IPS-20b (cell line): ENCODE measurements around the gene GABRD.

Experiments used
- H3K27ac ChIP-seq: one replicate; pipeline ENCODE4 v1.5.1; 2013; ENCODE audit warnings: low read length
- H3K27me3 ChIP-seq: 2 replicates; pipeline ENCODE4 v1.6.1; 2013; ENCODE audit warnings: mild to moderate bottlenecking, low read length, inconsistent platforms; ENCODE audit not compliant: insufficient read depth
- H3K36me3 ChIP-seq: 2 replicates; pipeline ENCODE4 v1.6.1; 2013; ENCODE audit warnings: low read depth, mild to moderate bottlenecking, inconsistent platforms, low read length, moderate library complexity; ENCODE audit not compliant: insufficient read depth
- H3K4me1 ChIP-seq: 2 replicates; pipeline ENCODE4 v1.6.1; 2013; ENCODE audit warnings: mild to moderate bottlenecking, control low read depth, inconsistent platforms, low read length, moderate library complexity; ENCODE audit not compliant: insufficient read depth
- H3K4me3 ChIP-seq: 2 replicates; pipeline ENCODE4 v1.5.1; 2013; ENCODE audit warnings: mild to moderate bottlenecking, low read length, inconsistent platforms
- H3K9ac ChIP-seq: 2 replicates; pipeline ENCODE4 v1.6.1; 2013; ENCODE audit warnings: low read depth, mild to moderate bottlenecking, inconsistent platforms, low read length, moderate library complexity
- H3K9me3 ChIP-seq: 2 replicates; pipeline ENCODE4 v1.6.1; 2013; ENCODE audit warnings: mild to moderate bottlenecking, low read depth, low read length, inconsistent platforms; ENCODE audit not compliant: insufficient read depth

GABRD gene

DNA sequence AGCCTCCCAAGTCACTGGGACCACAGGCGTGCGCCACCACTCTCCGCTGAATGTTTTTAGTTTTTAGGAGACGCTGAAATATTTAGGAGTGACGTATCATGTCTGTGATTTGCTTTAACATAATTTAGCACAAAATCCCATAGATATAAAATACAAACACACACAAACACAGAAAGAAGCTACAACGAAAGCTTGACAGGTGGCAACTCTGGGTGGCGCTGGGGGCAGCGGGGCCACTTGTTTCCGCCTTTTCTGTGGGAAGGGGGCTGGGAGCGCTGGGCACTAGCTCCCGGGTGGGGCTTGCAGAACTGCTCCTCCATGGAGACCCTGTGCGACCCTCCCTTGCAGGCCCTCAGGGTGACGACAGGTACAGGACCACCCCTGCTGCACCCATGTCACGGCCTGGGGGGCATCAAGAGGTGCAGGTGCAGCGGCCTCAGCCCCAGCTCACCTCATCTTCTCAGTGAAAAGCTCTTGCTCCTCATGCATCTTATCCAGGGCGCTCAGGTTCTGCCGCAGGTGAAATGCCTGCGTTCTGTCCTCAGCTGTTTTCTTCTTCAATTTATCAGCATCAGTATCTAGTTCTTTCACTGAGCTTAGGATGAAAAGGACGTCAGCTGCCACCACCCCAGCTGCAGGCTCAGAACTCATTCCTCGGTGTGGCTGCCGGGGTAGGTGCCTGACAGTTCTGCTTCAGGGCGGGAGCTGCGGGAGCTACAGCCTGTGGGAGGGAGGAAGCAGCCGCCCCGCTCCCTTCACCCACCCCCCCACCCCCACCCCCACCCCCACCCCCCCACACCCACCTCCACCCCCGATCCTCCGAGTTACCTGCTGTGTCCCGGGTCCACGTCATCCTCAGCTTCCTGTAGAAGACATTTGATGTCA is 30.8 kb upstream of the GABRD start:
- H3K4me1 ChIP-seq: peaks cover 2% of the 10 kb centered on the region; the same call in 1 of the 2 replicates
- H3K27me3 ChIP-seq: no peaks in the 10 kb centered on the region

DNA sequence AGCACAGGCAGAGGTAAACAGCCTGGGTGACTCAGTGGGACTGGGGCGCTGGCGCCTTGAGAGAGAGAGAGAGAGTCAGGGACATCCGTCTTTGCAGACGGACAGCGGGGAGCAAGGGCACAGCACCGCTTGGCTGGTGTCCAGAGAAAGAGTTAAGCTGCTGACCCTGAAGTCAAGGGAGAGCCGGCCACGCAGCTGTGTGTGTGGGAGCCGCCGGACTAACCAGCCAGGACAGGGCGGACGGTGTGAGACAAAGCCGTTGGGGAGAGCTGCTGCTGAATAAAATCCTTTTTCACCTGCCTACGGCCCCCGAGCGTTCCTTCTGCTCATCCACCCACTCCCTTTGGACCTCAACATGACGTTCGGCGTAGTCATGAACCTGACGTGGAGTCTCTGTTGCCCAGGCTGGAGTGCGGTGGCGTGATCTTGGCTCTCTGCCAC is 30.0 kb upstream of the GABRD start:
- H3K4me1 ChIP-seq: peaks cover 2% of the 10 kb centered on the region; the same call in 1 of the 2 replicates
- H3K27me3 ChIP-seq: no peaks in the 10 kb centered on the region
- no peak overlapping the region for H3K4me3 ChIP-seq
- H3K9me3 ChIP-seq: no peaks in the 10 kb centered on the region
- no peaks in the 10 kb centered on the region for H3K36me3 ChIP-seq
- H3K27ac ChIP-seq: no peak overlapping the region
- no peak overlapping the region for H3K9ac ChIP-seq

More for the DNA sequence above, 30.8 kb upstream of the GABRD start:
- Histone ChIP-seq H3K27ac (no peak overlapping the region), H3K9me3 (no peaks in the 10 kb centered on the region), H3K36me3 (no peaks in the 10 kb centered on the region), H3K9ac (no peak overlapping the region), H3K4me3 (no peak overlapping the region)

- Histone ChIP-seq H3K27ac (no peak overlapping the region), H3K4me1 (peaks cover 2% of the 10 kb centered on the region; the same call in 1 of the 2 replicates), H3K27me3 (no peaks in the 10 kb centered on the region), H3K9me3 (no peaks in the 10 kb centered on the region), H3K4me3 (no peak overlapping the region), H3K9ac (no peak overlapping the region), H3K36me3 (no peaks in the 10 kb centered on the region)
Observed at GRCh38 chr1:1989789-1990188, 29.4 kb upstream of the GABRD start.

- Histone ChIP-seq H3K27ac (no peak overlapping the region), H3K36me3 (no peaks in the 10 kb centered on the region), H3K4me3 (no peak overlapping the region), H3K27me3 (no peaks in the 10 kb centered on the region), H3K9ac (no peak overlapping the region), H3K9me3 (no peaks in the 10 kb centered on the region), H3K4me1 (peaks cover 2% of the 10 kb centered on the region; the same call in 1 of the 2 replicates)
Observed at GRCh38 chr1:1990222-1990621, 28.9 kb upstream of the GABRD start.

DNA sequence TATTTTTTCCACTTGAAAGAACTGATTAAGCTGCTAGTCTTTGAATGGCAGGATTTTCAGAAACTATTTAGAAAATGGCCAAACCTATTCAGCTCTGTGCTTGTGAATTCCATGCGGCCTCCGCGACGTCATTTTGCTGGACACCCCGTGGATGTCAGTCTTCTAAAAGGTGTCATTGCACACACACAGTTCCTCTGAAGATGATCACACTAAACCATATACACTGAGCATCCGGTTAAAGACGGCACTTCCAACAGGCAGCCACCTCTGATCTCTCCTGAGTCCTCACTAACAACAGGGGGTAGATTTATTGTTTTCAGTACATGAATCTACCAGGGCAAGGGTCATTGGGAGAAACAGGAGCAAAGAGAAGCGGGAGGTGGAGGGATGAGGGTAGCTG is 24.6 kb upstream of the GABRD start:
- Histone ChIP-seq H3K27me3 (no peaks in the 10 kb centered on the region), H3K4me1 (peaks cover 2% of the 10 kb centered on the region; the same call in 1 of the 2 replicates), H3K36me3 (no peaks in the 10 kb centered on the region), H3K27ac (no peak overlapping the region), H3K4me3 (no peak overlapping the region), H3K9ac (no peak overlapping the region), H3K9me3 (no peaks in the 10 kb centered on the region)

GRCh38 chr1:1996207-1996651 is 22.9 kb upstream of the GABRD start:
- no peak overlapping the region for H3K9ac ChIP-seq

GRCh38 chr1:1997576-1997975 is 21.6 kb upstream of the GABRD start:
- Histone ChIP-seq H3K36me3 (no peaks in the 10 kb centered on the region), H3K27me3 (no peaks in the 10 kb centered on the region), H3K4me3 (no peak overlapping the region), H3K9ac (no peak overlapping the region), H3K27ac (no peak overlapping the region), H3K4me1 (no peaks in the 10 kb centered on the region), H3K9me3 (no peaks in the 10 kb centered on the region)

More at GRCh38 chr1:1996207-1996651, 22.9 kb upstream of the GABRD start:
- Histone ChIP-seq H3K27ac (no peak overlapping the region), H3K27me3 (no peaks in the 10 kb centered on the region), H3K4me3 (no peak overlapping the region), H3K4me1 (no peaks in the 10 kb centered on the region), H3K36me3 (no peaks in the 10 kb centered on the region), H3K9me3 (no peaks in the 10 kb centered on the region)

- H3K27ac ChIP-seq: no peak overlapping the region
- no peak overlapping the region for H3K4me3 ChIP-seq
- H3K4me1 ChIP-seq: no peaks in the 10 kb centered on the region
- H3K36me3 ChIP-seq: no peaks in the 10 kb centered on the region
- H3K27me3 ChIP-seq: peaks cover 10% of the 10 kb centered on the region; the same call in 1 of the 2 replicates
- H3K9ac ChIP-seq: no peak overlapping the region
- H3K9me3 ChIP-seq: no peaks in the 10 kb centered on the region
Observed at GRCh38 chr1:2000432-2000831, 18.7 kb upstream of the GABRD start.

DNA sequence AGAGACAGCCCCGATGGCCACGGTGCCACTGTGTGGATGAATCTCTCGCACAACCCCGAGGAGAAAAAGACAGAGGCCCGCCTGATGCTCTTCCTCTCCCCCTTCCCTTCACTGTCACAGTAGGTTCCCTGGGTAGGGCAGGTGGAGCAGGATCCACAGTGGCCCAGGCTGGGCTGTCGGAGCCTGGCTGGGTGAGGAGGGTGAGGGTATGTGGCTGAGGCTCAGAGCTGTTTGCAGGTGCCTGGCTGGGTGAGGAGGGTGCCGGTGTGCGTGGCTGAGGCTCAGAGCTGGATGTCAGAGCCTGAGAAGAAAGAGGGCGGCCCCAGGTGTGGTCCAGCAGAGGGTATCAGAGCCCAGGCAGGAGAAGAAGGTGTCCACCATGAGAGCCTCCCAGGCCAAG is 18.3 kb upstream of the GABRD start:
- H3K27me3 ChIP-seq: peaks cover 10% of the 10 kb centered on the region; the same call in 1 of the 2 replicates
- H3K4me1 ChIP-seq: no peaks in the 10 kb centered on the region
- no peaks in the 10 kb centered on the region for H3K36me3 ChIP-seq
- no peak overlapping the region for H3K27ac ChIP-seq
- no peak overlapping the region for H3K9ac ChIP-seq
- H3K9me3 ChIP-seq: no peaks in the 10 kb centered on the region
- H3K4me3 ChIP-seq: no peak overlapping the region

DNA sequence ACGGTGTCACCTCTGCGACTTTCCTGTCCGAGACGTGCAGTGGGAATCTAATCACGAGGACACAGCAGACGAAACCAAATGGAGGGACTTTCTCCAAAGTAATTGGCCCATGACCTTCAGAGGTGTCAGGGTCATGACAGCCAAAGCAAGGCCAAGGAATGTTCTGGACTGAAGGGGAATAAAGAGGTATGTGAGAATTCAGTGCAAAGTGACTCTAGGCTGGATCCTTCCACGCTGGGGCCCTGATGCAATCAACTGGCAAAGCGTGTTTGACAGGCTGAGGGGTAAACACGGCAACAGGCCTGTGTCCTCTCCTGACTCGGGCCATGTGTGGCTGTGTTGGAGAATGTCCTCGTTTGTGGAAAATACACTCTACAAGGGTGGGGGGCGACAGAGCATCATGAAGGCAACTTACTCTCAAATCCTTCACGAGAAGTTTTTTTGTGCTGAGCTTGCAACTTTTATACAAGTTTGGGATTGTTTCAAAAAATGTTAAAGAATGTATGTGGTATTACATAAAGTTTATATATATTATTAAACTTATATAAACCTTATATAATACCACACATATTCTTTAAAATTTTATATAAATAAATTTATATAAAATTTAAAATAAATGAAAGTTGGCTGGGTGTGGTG is 17.3 kb upstream of the GABRD start:
- Histone ChIP-seq H3K9me3 (no peaks in the 10 kb centered on the region), H3K27me3 (peaks cover 10% of the 10 kb centered on the region; the same call in 1 of the 2 replicates), H3K4me1 (no peaks in the 10 kb centered on the region), H3K4me3 (no peak overlapping the region), H3K36me3 (no peaks in the 10 kb centered on the region), H3K9ac (no peak overlapping the region), H3K27ac (no peak overlapping the region)

GRCh38 chr1:2003541-2004131 is 15.5 kb upstream of the GABRD start, which contains the start of gene CFAP74:
CFAP74 (minus strand) TSS chr1:2003786; CDS start chr1:1990956, 12,830 bp downstream.
- H3K36me3 ChIP-seq: no peaks in the 10 kb centered on the region
- H3K27ac ChIP-seq: no peak within 1 kb of the TSS
- H3K27me3 ChIP-seq: peaks cover 10% of the 10 kb centered on the region; the same call in 1 of the 2 replicates
- no peaks in the 10 kb centered on the region for H3K4me1 ChIP-seq
- H3K4me3 ChIP-seq: peak within 1 kb of the TSS; percentile 60
- H3K9me3 ChIP-seq: no peaks in the 10 kb centered on the region
- no peak within 1 kb of the TSS for H3K9ac ChIP-seq
